Gastroesophageal sphincter (tissue), 3 donors: Measurements from ENCODE around the gene INSR.

ENCODE experiments used
- POLR2AphosphoS5 ChIP-seq: sonication (generic); formaldehyde crosslinking; IDR thresholded peaks from one replicate; pipeline ENCODE4 v1.6.1; 2017; ENCODE audit warnings: antibody characterized with exemption
- TF ChIP-seq, protein P1 (sequence below), 4 experiments: fragments of 200-600 bp in 2 of 4; fragments of 450-650 bp in 2 of 4; sonication (generic) in 1 of 4; IDR thresholded peaks; one replicate each; pipeline ENCODE4 v1.5.1; 2017 to 2019; ENCODE audit warnings: antibody characterized with exemption in 4 of 4, mild to moderate bottlenecking in 2 of 4, moderate library complexity in 2 of 4

DNA sequence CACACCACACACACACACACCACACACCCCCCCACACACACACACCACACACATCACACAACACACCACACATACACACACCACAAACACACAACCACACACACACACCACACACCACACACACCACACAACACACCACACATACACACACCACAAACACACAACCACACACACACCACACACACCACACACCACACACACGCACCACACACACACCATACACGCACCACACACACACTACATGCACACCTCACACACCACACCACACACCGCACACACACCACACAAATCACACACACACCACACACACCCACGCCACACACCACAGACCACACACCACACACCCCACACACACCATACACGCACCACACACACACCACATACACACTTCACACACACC is 141.2 kb downstream of the INSR start:
- no peak for TF ChIP-seq POLR2AphosphoS5
- TF ChIP-seq, protein P1, sequence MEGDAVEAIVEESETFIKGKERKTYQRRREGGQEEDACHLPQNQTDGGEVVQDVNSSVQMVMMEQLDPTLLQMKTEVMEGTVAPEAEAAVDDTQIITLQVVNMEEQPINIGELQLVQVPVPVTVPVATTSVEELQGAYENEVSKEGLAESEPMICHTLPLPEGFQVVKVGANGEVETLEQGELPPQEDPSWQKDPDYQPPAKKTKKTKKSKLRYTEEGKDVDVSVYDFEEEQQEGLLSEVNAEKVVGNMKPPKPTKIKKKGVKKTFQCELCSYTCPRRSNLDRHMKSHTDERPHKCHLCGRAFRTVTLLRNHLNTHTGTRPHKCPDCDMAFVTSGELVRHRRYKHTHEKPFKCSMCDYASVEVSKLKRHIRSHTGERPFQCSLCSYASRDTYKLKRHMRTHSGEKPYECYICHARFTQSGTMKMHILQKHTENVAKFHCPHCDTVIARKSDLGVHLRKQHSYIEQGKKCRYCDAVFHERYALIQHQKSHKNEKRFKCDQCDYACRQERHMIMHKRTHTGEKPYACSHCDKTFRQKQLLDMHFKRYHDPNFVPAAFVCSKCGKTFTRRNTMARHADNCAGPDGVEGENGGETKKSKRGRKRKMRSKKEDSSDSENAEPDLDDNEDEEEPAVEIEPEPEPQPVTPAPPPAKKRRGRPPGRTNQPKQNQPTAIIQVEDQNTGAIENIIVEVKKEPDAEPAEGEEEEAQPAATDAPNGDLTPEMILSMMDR (IDR thresholded peaks at IDR 0.05), result no peak
